Nephron (organoid): Measurements from ENCODE around the gene CTNND2.

Experiments used
- H3K27ac Mint-ChIP-seq, 3 experiments: 2 replicates each; pipeline ENCODE4 v1.8.0; 2020; ENCODE audit warnings: mixed read lengths in 3 of 3, mild to moderate bottlenecking in 2 of 3, moderate library complexity in 1 of 3
- H3K27me3 Mint-ChIP-seq: 2 replicates; pipeline ENCODE4 v1.8.0; 2021; ENCODE audit warnings: low read depth, mild to moderate bottlenecking, moderate library complexity, mixed read lengths
- H3K36me3 Mint-ChIP-seq: 2 replicates; pipeline ENCODE4 v1.8.0; 2020; ENCODE audit warnings: low read depth, mixed read lengths
- H3K4me1 Mint-ChIP-seq: 2 replicates; pipeline ENCODE4 v1.8.0; 2020; ENCODE audit warnings: mixed read lengths
- H3K4me3 Mint-ChIP-seq, 3 experiments: 2 replicates each; pipeline ENCODE4 v1.8.0; 2020; ENCODE audit warnings: mild to moderate bottlenecking in 3 of 3, mixed read lengths in 3 of 3, moderate library complexity in 2 of 3
- H3K9me3 Mint-ChIP-seq: 2 replicates; pipeline ENCODE4 v1.8.0; 2020; ENCODE audit warnings: mixed read lengths
- CTCF ChIP-seq, 3 experiments: fragments of 200-600 bp; sonication (generic); IDR thresholded peaks; one replicate each; pipeline ENCODE4 v1.5.0; 2021; ENCODE audit warnings: antibody characterized with exemption in 3 of 3; ENCODE audit not compliant: unreplicated experiment in 3 of 3

The CTNND2 gene

DNA sequence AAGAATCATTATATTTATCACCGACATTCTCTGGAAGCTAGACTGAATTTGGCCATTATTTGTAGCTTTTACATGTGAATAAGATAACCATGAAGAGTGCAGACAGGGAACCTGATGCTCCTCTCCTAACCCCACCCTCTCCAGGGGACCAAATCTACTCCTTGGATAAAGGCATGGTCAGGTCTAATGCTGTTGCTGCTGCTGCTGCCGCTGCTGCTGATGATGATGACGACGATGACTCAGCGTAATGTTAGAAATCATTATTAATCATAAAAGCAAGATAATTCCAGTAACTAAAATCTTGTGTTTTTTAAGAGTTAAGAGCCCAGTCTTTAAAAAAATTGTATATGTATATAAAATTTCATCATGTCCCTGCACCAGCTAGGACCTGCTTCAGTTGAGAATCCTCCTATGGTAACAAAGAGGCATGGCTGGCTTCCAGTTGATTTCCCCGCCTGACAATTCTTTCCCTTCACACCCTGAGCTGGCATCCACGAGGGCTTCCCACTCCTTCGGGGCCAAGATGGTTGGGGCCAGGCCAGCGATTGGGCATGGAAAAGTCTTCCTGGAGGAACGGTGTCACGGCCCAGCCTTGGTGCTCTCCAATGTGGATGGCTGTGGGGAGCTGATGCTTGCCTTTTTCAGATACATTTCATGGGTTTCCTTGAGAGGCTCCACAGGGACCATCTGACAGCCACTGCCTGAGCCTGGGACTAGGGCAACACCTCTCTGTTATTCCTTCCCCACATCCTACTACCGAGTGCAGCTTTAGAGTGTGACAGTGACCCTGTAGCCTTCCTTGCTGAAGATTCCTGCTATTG, 400.0 kb downstream of the CTNND2 start:
- no peak overlapping the region for H3K27ac Mint-ChIP-seq
- no peaks in the 10 kb centered on the region for H3K9me3 Mint-ChIP-seq
- no peaks in the 10 kb centered on the region for H3K36me3 Mint-ChIP-seq
- H3K4me1 Mint-ChIP-seq, result no peaks in the 10 kb centered on the region
- H3K27me3 Mint-ChIP-seq, result no peaks in the 10 kb centered on the region
- no peak overlapping the region for H3K4me3 Mint-ChIP-seq
- no peak for TF ChIP-seq CTCF (IDR thresholded peaks at IDR 0.05; ENCODE audit: unreplicated experiment in 3 of 3)

GRCh38 chr5:11502783-11503182, 401.5 kb downstream of the CTNND2 start:
- no peak for TF ChIP-seq CTCF (IDR thresholded peaks at IDR 0.05; ENCODE audit: unreplicated experiment in 3 of 3)
- Mint-ChIP-seq H3K4me3 (no peak overlapping the region), H3K27ac (no peak overlapping the region)

DNA sequence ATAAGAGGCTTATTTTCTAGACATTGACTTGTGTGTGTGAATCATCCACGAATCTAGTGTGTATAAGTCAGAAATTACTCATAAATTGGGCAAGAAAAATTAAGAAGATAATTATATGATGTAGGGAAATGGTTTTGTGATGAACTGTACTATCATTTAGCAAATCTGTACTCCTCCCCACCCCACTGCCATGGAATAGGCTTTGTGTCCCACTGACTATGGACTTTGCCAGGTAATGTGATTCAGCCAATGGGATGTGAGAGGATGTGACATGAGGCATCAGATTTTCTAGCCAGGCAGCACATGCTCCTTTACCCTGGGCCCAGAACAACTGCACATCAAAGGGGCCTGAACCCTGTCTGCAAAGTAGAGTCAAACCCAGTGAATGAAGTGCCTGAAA, 406.6 kb downstream of the CTNND2 start:
- Mint-ChIP-seq H3K36me3 (no peaks in the 10 kb centered on the region), H3K27me3 (peaks cover 7% of the 10 kb centered on the region), H3K9me3 (no peaks in the 10 kb centered on the region), H3K27ac (no peak overlapping the region), H3K4me1 (no peaks in the 10 kb centered on the region), H3K4me3 (no peak overlapping the region)
- TF ChIP-seq CTCF (IDR thresholded peaks at IDR 0.05; ENCODE audit: unreplicated experiment in 3 of 3), result no peak

More at GRCh38 chr5:11502783-11503182, 401.5 kb downstream of the CTNND2 start:
- Mint-ChIP-seq H3K9me3 (no peaks in the 10 kb centered on the region), H3K4me1 (no peaks in the 10 kb centered on the region), H3K27me3 (peaks cover 3% of the 10 kb centered on the region), H3K36me3 (no peaks in the 10 kb centered on the region)

DNA sequence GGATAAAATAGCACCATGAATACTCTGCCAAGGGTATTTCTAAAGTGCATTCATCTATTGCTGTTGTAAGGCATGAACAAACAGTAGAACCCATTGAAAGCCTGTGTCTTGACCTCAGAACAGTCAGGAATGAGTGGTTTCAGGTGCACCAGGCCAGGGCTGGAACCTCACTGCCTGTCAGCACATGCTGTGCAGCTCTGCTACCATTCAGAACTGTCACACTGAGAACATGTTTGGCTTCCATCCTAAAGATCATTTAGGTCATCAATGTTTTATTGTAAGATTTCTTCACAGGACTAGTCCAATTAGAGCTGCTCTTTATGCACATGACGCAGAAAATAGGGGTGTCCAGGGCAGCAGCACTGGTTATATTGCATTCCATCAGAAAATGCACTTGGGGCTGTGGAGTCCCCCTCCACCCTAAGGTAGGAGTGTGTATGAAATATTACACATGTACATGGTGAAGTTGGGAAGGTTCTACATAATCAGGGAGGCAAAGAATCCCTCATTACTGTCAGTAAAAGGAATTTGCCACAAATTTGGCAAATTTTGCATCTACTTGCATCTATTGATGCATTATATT, 408.0 kb downstream of the CTNND2 start:
- H3K4me1 Mint-ChIP-seq, result no peaks in the 10 kb centered on the region
- no peaks in the 10 kb centered on the region for H3K36me3 Mint-ChIP-seq
- H3K9me3 Mint-ChIP-seq, result no peaks in the 10 kb centered on the region
- H3K4me3 Mint-ChIP-seq, result no peak overlapping the region
- TF ChIP-seq CTCF (IDR thresholded peaks at IDR 0.05; ENCODE audit: unreplicated experiment in 3 of 3), result no peak
- H3K27me3 Mint-ChIP-seq, result peaks cover 7% of the 10 kb centered on the region
- H3K27ac Mint-ChIP-seq, result no peak overlapping the region

GRCh38 chr5:11494340-11494739, 409.9 kb downstream of the CTNND2 start:
- Mint-ChIP-seq H3K4me3 (no peak overlapping the region), H3K36me3 (no peaks in the 10 kb centered on the region), H3K27ac (no peak overlapping the region), H3K27me3 (peaks cover 7% of the 10 kb centered on the region), H3K4me1 (no peaks in the 10 kb centered on the region), H3K9me3 (no peaks in the 10 kb centered on the region)
- TF ChIP-seq CTCF (IDR thresholded peaks at IDR 0.05; ENCODE audit: unreplicated experiment in 3 of 3), result peak; percentile 35 to 62 (median 57)
